Pancreas (tissue), 10 donors: Measurements from ENCODE around the gene CCDC174. TPM values are rescaled to one million over a fixed set of nuclear protein-coding genes. Genes with fewer than 3 reads are reported as not detected.

ENCODE experiments used
- ATAC-seq, 4 donors: fragments of 200-7000 bp; cut with Tn5 transposase; one replicate each; pipeline versions ENCODE4 v1.8.0 to v1.9.1; 2020; ENCODE audit warnings: mild to moderate bottlenecking in 4 of 4, moderate library complexity in 4 of 4
- DNase-seq, 6 donors: peaks; one replicate each; pipeline ENCODE4 v3.0.0-alpha.2; 2020
- FAIRE-seq: peaks from 2 replicates; lab custom pipeline; 2012; peaks lifted over from hg19 to GRCh38; lab: Jason Lieb, UNC
- H3K27ac ChIP-seq, 4 donors: fragments of 200-600 bp; sonication (generic); 1 replicate in 3 of 4; 2 replicates in 1 of 4; pipeline versions ENCODE4 v1.5.0 to v1.8.0; 2020
- H3K27me3 ChIP-seq, 4 donors: fragments of 200-600 bp; one replicate each; pipeline ENCODE4 v1.8.0; 2021
- H3K36me3 ChIP-seq, 3 donors: fragments of 200-600 bp; sonication (generic) in 1 of 3; one replicate each; pipeline versions ENCODE4 v1.5.0 to v1.8.0; 2020 to 2021
- H3K4me1 ChIP-seq, 3 donors: fragments of 200-600 bp; one replicate each; pipeline ENCODE4 v1.8.0; 2021
- H3K4me3 ChIP-seq, 4 donors: fragments of 200-600 bp; sonication (generic) in 2 of 4; one replicate each; pipeline versions ENCODE4 v1.5.0 to v1.8.0; 2020 to 2021
- H3K9me3 ChIP-seq, 4 donors: fragments of 200-600 bp; one replicate each; pipeline ENCODE4 v1.8.0; 2021
- CTCF ChIP-seq, 4 donors: fragments of 200-600 bp; sonication (generic) in 3 of 4; IDR thresholded peaks; one replicate each; pipeline versions ENCODE4 v1.5.0 to v1.8.0; 2021; ENCODE audit warnings: antibody characterized with exemption in 4 of 4
- WGBS, 2 donors: extraction: QIAGEN DNeasy Blood & Tissue Kit; methylation state at CpG; one replicate each; pipeline ENCODE4 v1.1.7; 2013; 5-methylcytosine and 5-hydroxymethylcytosine counted together
- intact Hi-C, 3 donors: fragments of 100-400 bp; cut with DNase I; formaldehyde crosslinking; loops; one replicate each; pipeline versions ENCODE4 v1.11.1 to v1.14.2; 2022
- polyA plus RNA-seq, 2 donors: library from polyadenylated mRNA; stranded (reverse); fragments of 200-250 nt; gene quantifications; one replicate each; pipeline ENCODE4 v1.2.3, GENCODE V29; 2013
- total RNA-seq, 6 donors: library from RNA; stranded (reverse); fragmentation: NEBNext Ultra II Directional in 4 of 6; extraction: Animal tissue kit (Norgen Biotek cat#: 25700) in 4 of 6; gene quantifications; one replicate each; pipeline versions ENCODE4 v1.2.1 to v1.2.4, GENCODE V29; 2021 to 2023
- donor health status: healthy with polysubstance abuse.
- donor health status: DM: no; HTN: no; CAD: no; lungs with moderate emphysema.
- donor health status: DM: no; HTN: no; CAD: no.
- donor health status: control.
- donor health status: control.
- donor health status: Bipolar disorder and iron deficiency.
- donor health status: DM: yes; HTN: yes; CAD: no.
- donor health status: DM: no; HTN: no; CAD: no.
- donor health status: DM: no; HTN: no; CAD: no.
- donor health status: DM: yes; HTN: yes; CAD: no.

The CCDC174 gene
- total and polyA plus RNA-seq, 8 donors = 7.2 to 18.1 (median 12.5) TPM

- Histone ChIP-seq H3K4me1 (peaks cover 6 to 12% (median 7%) of the 10 kb centered on the region in 3 donors), H3K27ac (no peak overlapping the region), H3K36me3 (no peaks in the 10 kb centered on the region), H3K27me3 (no peaks in the 10 kb centered on the region), H3K4me3 (no peak overlapping the region), H3K9me3 (no peaks in the 10 kb centered on the region)
- FAIRE-seq (no peak), DNase-seq (no peak), ATAC-seq (no peak)
- intact Hi-C loops = no loop called here
- TF ChIP-seq CTCF (IDR thresholded peaks at IDR 0.05) = no peak
- WGBS, 2 donors = 38 to 45% methylated on average over 4 of the region's 4 CpGs
These were observed 28.0 kb upstream of the CCDC174 start for GRCh38 chr3:14623569-14624051.

GRCh38 chr3:14624498-14624897, 27.1 kb upstream of the CCDC174 start:
- Histone ChIP-seq H3K4me1 (peaks cover 6 to 12% (median 7%) of the 10 kb centered on the region in 3 donors), H3K27ac (no peak overlapping the region), H3K27me3 (no peaks in the 10 kb centered on the region), H3K9me3 (no peaks in the 10 kb centered on the region), H3K36me3 (no peaks in the 10 kb centered on the region), H3K4me3 (no peak overlapping the region)
- no peak for TF ChIP-seq CTCF (IDR thresholded peaks at IDR 0.05)
- DNase-seq (no peak), ATAC-seq (peak in 2 of 4 donors; percentile 39 to 58), FAIRE-seq (no peak)
- intact Hi-C loops = no loop called here

- H3K4me1 ChIP-seq = peaks cover 5 to 11% (median 5%) of the 10 kb centered on the region in 3 donors
- H3K4me3 ChIP-seq = no peak overlapping the region
- ATAC-seq (no peak), DNase-seq (no peak), FAIRE-seq (no peak)
- no peaks in the 10 kb centered on the region for H3K9me3 ChIP-seq
- no peaks in the 10 kb centered on the region for H3K27me3 ChIP-seq
- intact Hi-C loops = no loop called here
- H3K36me3 ChIP-seq = no peaks in the 10 kb centered on the region
- H3K27ac ChIP-seq = no peak overlapping the region
- WGBS, 2 donors = 85 to 89% methylated on average over 6 of the region's 6 CpGs
- no peak for TF ChIP-seq CTCF (IDR thresholded peaks at IDR 0.05)
These were observed 26.1 kb upstream of the CCDC174 start for GRCh38 chr3:14625443-14625842.

- H3K4me1 ChIP-seq = no peaks in the 10 kb centered on the region
- WGBS, 2 donors = 86% methylated on average over 6 of the region's 6 CpGs
- ATAC-seq (no peak), FAIRE-seq (no peak), DNase-seq (no peak)
- no peaks in the 10 kb centered on the region for H3K27me3 ChIP-seq
- TF ChIP-seq CTCF (IDR thresholded peaks at IDR 0.05) = no peak
- no peak overlapping the region for H3K4me3 ChIP-seq
- intact Hi-C loops = no loop called here
- no peaks in the 10 kb centered on the region for H3K9me3 ChIP-seq
- H3K27ac ChIP-seq = no peak overlapping the region
- no peaks in the 10 kb centered on the region for H3K36me3 ChIP-seq
These were observed 23.7 kb upstream of the CCDC174 start for GRCh38 chr3:14627815-14628214.

GRCh38 chr3:14628406-14628805, 23.2 kb upstream of the CCDC174 start:
- H3K36me3 ChIP-seq = no peaks in the 10 kb centered on the region
- no peak for ATAC-seq
- WGBS, 2 donors = 72 to 84% methylated on average over 4 of the region's 4 CpGs
- no peak for FAIRE-seq
- no peaks in the 10 kb centered on the region for H3K9me3 ChIP-seq
- DNase-seq = no peak
- intact Hi-C loops = no loop called here
- no peak for TF ChIP-seq CTCF (IDR thresholded peaks at IDR 0.05)
- no peaks in the 10 kb centered on the region for H3K4me1 ChIP-seq
- no peak overlapping the region for H3K4me3 ChIP-seq
- H3K27me3 ChIP-seq = no peaks in the 10 kb centered on the region
- H3K27ac ChIP-seq = no peak overlapping the region
